HUES64 (cell line): Measurements from ENCODE around the gene AQP12A. TPM values are rescaled to one million over a fixed set of nuclear protein-coding genes. Genes with fewer than 3 reads are reported as not detected.
"Not testable (repeated sequence)": the region's sequence is repeated elsewhere in the genome, so short reads cannot be mapped to it uniquely, and the experiment has no call there.

Source experiments
- H3K27ac ChIP-seq: 2 replicates; pipeline ENCODE4 v1.7.0; 2013; ENCODE audit warnings: low read depth, low read length, inconsistent platforms
- H3K27me3 ChIP-seq: 2 replicates; pipeline ENCODE4 v1.6.1; 2013; ENCODE audit warnings: mild to moderate bottlenecking, low read length; ENCODE audit not compliant: insufficient read depth
- H3K36me3 ChIP-seq: 2 replicates; pipeline ENCODE4 v1.6.1; 2013; ENCODE audit warnings: mild to moderate bottlenecking, low read length; ENCODE audit not compliant: insufficient read depth
- H3K4me1 ChIP-seq: 2 replicates; pipeline ENCODE4 v1.6.1; 2013; ENCODE audit warnings: mild to moderate bottlenecking, low read length, moderate library complexity; ENCODE audit not compliant: insufficient read depth
- H3K4me3 ChIP-seq: 2 replicates; pipeline ENCODE4 v1.5.1; 2013; ENCODE audit warnings: mild to moderate bottlenecking, low read length, moderate library complexity
- H3K9ac ChIP-seq: 2 replicates; pipeline ENCODE4 v1.6.1; 2013; ENCODE audit warnings: mild to moderate bottlenecking, low read depth, low read length
- H3K9me3 ChIP-seq: 2 replicates; pipeline ENCODE4 v1.6.1; 2013; ENCODE audit warnings: low read depth, low read length; ENCODE audit not compliant: insufficient read depth
- WGBS: fragments of 150-250, 120-280 bp; methylation state at CpG from one replicate; pipeline ENCODE4 v1.1.7; 2013; ENCODE audit warnings: missing lambda C conversion rate; 5-methylcytosine and 5-hydroxymethylcytosine counted together
- polyA plus RNA-seq, 2 experiments: library from polyadenylated mRNA; stranded (reverse); fragments of 50-300 nt; gene quantifications; one replicate each; pipeline ENCODE4 v1.2.3, GENCODE V29; 2013

AQP12A gene, protein sequence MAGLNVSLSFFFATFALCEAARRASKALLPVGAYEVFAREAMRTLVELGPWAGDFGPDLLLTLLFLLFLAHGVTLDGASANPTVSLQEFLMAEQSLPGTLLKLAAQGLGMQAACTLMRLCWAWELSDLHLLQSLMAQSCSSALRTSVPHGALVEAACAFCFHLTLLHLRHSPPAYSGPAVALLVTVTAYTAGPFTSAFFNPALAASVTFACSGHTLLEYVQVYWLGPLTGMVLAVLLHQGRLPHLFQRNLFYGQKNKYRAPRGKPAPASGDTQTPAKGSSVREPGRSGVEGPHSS
- not detected for polyA plus RNA-seq (2013, experiment 1 of 2)
- polyA plus RNA-seq (2013, experiment 2 of 2) = not detected

DNA sequence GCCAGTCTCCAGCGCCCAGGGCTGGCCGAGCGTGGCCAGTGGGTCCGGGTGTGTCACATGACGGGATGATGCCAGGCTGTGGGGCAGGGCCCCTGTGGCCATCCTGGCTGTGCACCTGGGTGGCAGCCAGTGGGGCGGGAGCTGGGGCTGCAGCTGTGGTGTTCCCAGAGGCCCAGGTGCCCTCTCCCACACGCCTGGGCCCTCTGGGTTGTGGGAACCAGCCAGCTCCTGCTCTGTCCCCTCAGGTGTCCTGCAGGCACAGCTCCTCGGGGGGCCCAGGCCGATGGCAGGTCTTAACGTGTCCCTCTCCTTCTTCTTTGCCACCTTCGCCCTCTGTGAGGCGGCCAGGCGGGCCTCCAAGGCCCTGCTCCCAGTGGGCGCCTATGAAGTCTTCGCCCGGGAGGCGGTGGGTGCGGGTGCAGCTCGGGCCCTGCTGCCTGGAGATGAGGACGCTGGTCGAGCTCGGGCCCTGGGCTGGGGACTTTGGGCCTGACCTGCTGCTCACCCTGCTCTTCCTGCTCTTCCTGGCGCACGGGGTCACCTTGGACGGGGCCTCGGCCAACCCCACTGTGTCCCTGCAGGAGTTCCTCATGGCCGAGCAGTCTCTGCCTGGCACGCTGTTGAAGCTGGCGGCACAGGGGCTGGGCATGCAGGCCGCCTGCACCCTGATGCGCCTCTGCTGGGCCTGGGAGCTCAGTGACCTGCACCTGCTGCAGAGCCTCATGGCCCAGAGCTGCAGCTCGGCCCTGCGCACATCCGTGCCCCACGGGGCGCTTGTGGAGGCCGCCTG is at the start of gene AQP12A:
Gene AQP12A (plus strand): TSS at position 236 of the 790 bp plus-strand sequence. CDS start 48 bp downstream, at position 284.
- H3K4me1 ChIP-seq, H3K27ac ChIP-seq, H3K9me3 ChIP-seq, H3K4me3 ChIP-seq, H3K27me3 ChIP-seq, H3K9ac ChIP-seq, H3K36me3 ChIP-seq: not testable (repeated sequence)
- WGBS = 94% methylated on average over 30 of the region's 37 CpGs

DNA sequence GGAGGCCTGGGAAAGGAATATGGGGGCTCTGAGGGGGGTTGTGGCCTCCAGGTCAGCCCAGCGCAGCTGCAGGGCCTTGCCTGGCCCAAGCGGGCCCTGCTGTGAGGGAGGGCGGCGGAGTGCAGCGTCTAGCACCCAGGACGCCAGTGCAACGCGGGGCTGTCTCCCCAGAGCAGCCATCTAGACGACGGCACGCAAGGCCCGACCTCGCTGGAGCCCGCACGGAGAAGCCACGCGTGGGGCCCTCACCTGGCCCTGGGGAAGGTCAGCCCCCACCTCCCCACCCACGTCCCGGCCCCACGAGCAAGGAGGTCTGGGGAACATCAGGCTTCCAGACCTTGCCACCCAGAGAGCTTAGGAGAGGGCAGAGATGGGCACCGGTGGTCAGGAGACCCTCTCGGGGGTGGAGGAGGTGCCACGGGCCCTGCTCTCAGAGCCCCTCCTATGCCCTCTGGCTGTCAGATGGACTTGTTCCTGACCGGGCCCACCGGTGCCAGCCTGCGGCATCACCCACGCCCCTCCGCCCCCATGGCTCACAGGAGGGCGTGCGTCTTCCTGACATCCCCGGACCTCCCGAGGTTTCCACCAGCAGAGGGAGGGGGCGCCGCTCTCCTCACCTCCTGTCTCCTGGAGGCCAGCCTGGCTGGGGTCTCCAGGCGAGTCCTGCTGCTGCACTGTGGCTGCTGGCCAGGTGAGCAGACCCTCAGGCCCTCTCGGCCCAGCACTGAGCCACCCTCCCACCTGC is 49.4 kb upstream of the AQP12A start:
- Histone ChIP-seq H3K27ac (no peak overlapping the region), H3K4me1 (no peaks in the 10 kb centered on the region), H3K27me3 (no peaks in the 10 kb centered on the region), H3K36me3 (no peaks in the 10 kb centered on the region), H3K9me3 (no peaks in the 10 kb centered on the region), H3K4me3 (no peak overlapping the region), H3K9ac (no peak overlapping the region)
- WGBS = 86% methylated on average over 36 of the region's 36 CpGs

DNA sequence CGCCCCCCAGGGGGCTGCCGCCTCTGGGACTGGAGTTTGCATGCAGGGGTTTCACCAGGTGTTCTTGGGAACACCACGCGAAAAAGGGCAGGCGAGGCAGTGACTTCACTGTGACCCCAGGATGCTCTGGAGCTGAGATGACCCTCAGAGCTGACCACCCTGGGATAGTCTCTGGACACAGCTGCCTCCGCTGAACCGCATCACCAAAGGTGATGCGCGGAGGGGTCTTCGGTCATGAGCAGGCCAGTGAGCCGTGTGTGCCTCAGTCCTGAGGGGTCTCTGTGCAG is 48.9 kb upstream of the AQP12A start:
- Histone ChIP-seq H3K4me1 (no peaks in the 10 kb centered on the region), H3K4me3 (no peak overlapping the region), H3K27me3 (no peaks in the 10 kb centered on the region), H3K36me3 (no peaks in the 10 kb centered on the region), H3K9ac (no peak overlapping the region), H3K9me3 (no peaks in the 10 kb centered on the region), H3K27ac (no peak overlapping the region)
- WGBS = 94% methylated on average over 11 of the region's 11 CpGs

DNA sequence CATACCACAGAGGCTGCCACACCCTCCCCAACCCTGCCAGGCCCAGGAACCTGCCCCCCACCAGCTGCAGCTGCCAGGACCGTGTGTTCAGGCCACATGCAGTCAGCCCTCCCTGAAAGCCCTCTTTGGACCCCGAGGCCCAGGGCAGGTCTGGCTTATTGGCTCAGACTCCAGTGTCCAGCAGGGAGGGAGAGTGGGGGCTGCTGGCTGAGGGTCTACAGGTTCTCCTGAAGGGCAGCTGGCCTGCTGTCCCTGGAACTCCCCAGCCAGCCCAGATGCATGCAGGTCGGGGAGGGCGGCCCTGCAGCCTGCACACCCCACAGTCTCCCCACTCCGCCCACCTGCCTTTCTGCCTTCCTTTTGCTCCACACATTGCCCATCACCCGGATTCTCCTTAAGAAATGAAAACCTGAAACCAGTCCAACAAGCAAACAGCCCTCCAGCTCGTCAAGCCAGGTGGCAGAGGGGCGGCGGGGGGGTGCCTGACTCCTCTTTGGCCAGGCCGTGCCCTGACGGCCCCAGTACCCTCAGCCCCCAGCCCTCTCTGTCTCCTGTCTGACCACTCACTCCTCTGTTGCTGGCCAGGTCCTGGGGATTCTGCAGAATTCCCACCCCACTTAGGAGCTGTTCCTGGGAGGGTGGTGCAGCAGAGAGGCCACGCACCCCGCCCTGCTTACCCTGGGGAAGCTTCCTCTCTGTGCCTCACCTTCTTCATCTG is 48.4 kb upstream of the AQP12A start:
- H3K4me1 ChIP-seq = no peaks in the 10 kb centered on the region
- H3K9ac ChIP-seq = no peak overlapping the region
- WGBS = 87% methylated on average over 13 of the region's 13 CpGs
- H3K4me3 ChIP-seq = no peak overlapping the region
- H3K27me3 ChIP-seq = no peaks in the 10 kb centered on the region
- H3K36me3 ChIP-seq = no peaks in the 10 kb centered on the region
- H3K27ac ChIP-seq = no peak overlapping the region
- no peaks in the 10 kb centered on the region for H3K9me3 ChIP-seq

DNA sequence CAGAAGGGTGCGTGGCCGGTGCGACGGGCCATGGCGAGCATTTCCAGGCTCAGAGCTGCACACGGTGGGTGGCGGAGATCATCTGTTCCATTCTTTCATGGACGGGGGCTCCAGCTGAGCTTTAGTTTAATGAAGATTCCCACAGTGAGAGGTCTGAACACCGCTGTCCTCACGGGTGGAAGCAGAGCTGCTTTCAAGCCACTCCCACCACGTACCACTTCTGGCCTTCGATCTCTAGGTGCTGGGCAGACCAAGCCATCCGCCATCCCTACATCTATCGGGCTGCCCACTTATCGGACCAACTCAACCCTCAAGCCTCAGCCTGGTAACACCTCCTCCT is 47.9 kb upstream of the AQP12A start:
- WGBS = 89% methylated on average over 15 of the region's 15 CpGs
- Histone ChIP-seq H3K27ac (no peak overlapping the region), H3K9me3 (no peaks in the 10 kb centered on the region), H3K27me3 (no peaks in the 10 kb centered on the region), H3K9ac (no peak overlapping the region), H3K4me3 (no peak overlapping the region), H3K36me3 (no peaks in the 10 kb centered on the region), H3K4me1 (no peaks in the 10 kb centered on the region)

DNA sequence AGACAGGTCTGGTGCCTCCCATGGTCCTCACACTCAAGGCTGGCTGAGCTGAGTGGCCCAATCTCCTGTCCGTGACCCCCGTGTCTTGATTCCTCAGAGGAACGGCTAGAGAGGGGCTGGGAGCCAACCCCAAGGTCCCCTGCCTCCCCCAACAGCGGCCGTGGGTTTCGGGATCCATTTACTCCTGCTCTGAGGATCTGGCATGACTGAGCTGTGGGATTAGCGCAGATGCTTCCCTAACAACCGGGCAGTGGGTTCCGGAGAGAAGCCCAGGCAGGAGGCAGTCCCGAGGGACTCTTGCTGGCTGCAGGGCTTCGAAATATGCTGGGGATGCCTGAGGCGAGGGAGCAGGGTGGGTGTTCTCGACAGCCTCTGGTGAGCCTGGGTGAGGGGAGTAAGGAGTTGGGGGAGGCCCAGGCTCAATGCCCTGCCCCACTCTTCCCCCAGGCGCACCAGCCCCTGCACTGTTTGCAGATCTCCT is 47.5 kb upstream of the AQP12A start:
- WGBS = 82% methylated on average over 14 of the region's 14 CpGs
- Histone ChIP-seq H3K27me3 (no peaks in the 10 kb centered on the region), H3K4me1 (no peaks in the 10 kb centered on the region)

DNA sequence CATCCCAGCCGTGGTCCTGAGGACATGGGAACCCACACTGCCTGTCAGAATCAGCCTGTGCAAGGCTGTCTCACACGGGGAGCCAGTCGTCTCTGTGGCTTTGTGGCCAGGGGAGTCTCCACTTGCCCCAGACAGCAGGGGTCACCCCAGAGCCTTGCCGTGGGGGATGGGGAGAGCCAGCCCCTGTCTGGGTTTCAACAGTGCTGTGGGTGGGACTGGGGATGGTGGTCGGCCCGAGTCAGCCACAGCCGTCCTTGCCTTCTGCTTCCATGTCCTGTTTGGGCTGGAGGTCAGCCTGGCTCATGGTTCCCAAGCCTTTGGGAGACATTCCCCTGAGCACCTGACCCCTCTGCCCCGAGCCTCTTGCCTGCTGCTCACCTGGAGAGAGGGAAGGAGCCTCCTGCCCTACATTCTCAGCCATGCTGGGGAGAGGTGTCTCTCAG is 46.8 kb upstream of the AQP12A start:
- no peak overlapping the region for H3K9ac ChIP-seq
- 87% methylated on average over 8 of the region's 8 CpGs for WGBS
- no peak overlapping the region for H3K27ac ChIP-seq
- H3K9me3 ChIP-seq = no peaks in the 10 kb centered on the region
- H3K36me3 ChIP-seq = no peaks in the 10 kb centered on the region
- no peak overlapping the region for H3K4me3 ChIP-seq
- H3K27me3 ChIP-seq = no peaks in the 10 kb centered on the region
- no peaks in the 10 kb centered on the region for H3K4me1 ChIP-seq

More for the DNA sequence above, 47.5 kb upstream of the AQP12A start:
- H3K36me3 ChIP-seq = no peaks in the 10 kb centered on the region
- no peaks in the 10 kb centered on the region for H3K9me3 ChIP-seq
- no peak overlapping the region for H3K4me3 ChIP-seq
- no peak overlapping the region for H3K9ac ChIP-seq
- no peak overlapping the region for H3K27ac ChIP-seq

DNA sequence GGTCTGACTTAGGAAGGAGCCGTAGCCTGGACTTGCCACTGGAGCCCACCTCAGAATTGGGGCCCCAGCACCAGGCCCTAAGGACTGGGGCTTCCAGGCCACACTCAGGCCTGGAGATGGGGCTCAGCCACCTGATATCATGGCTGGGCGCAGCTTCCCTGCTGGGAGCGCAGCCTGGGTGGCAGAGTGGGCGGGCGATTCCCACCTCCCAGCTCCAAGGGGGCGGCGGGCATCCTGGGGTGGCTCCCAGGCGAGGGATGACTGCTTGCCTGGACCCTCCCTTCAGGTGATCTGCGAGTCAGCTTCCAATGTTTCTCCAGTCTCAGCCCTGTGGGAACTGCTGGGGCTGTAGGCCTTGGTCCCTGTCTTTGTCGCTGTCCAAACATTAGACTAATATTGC is 46.3 kb upstream of the AQP12A start:
- no peaks in the 10 kb centered on the region for H3K4me1 ChIP-seq
- no peaks in the 10 kb centered on the region for H3K36me3 ChIP-seq
- H3K4me3 ChIP-seq = no peak overlapping the region
- H3K9ac ChIP-seq = no peak overlapping the region
- 91% methylated on average over 10 of the region's 10 CpGs for WGBS
- no peak overlapping the region for H3K27ac ChIP-seq
- H3K27me3 ChIP-seq = no peaks in the 10 kb centered on the region
- H3K9me3 ChIP-seq = no peaks in the 10 kb centered on the region

DNA sequence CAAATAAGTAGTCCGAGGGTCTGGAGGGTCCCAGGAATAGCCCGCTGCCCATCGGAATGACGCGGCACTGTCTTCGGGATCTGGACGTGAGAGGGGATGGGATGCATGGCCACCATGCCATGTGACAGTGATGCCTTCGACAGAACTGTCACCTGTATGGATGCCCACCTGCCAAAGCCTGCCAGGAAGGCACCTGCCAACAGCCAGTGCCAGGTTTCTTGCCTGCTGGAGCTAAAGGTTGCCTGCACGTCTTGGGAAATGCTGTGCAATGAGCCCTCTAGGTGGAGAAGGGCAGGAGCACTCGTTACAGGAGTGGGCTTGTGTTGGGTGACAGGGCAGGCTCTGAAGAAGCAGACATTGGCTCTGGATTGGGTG is 45.9 kb upstream of the AQP12A start:
- Histone ChIP-seq H3K27ac (no peak overlapping the region), H3K4me1 (no peaks in the 10 kb centered on the region), H3K36me3 (no peaks in the 10 kb centered on the region), H3K27me3 (no peaks in the 10 kb centered on the region), H3K9me3 (no peaks in the 10 kb centered on the region), H3K9ac (no peak overlapping the region), H3K4me3 (no peak overlapping the region)
- 89% methylated on average over 10 of the region's 10 CpGs for WGBS

DNA sequence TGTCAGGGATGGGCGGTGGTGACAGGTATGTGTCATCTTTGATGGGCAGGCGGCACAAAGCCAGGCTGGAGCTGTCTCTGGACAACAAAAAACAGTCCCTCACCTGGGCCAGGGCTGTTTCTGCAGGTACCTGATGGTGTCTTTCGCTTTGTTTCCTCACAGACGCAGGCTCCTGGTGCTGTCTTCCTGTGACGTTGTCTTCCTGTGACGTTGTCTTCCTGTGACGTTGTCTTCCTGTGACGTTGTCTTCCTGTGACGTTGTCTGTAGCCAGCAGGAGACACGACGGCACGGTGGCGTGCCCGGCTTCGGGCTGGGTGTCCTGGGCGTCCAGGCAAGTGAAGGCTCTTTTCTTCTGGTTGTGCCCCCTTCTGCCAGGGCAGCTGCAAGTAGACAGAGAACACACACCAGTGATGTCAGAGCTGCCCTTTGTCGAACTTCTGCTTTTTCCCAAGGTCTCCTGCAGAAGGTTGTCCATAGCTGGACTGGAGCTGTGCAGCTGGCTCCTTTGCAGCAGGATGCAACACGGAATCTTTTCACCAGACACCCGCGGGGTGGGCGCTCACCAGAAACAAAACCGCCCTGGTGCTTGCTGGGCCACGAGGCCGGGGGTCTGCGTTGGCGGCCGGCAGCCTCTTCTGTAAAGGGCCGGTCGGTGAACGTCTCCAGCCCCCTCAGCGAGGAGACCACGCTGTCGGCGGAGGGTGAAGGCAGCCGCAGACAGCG is 45.3 kb upstream of the AQP12A start:
- no peak overlapping the region for H3K4me3 ChIP-seq
- no peaks in the 10 kb centered on the region for H3K27me3 ChIP-seq
- no peak overlapping the region for H3K27ac ChIP-seq
- H3K4me1 ChIP-seq = no peaks in the 10 kb centered on the region
- no peak overlapping the region for H3K9ac ChIP-seq
- H3K9me3 ChIP-seq = peaks cover 3% of the 10 kb centered on the region; the same call in 1 of the 2 replicates
- no peaks in the 10 kb centered on the region for H3K36me3 ChIP-seq
- WGBS = 92% methylated on average over 36 of the region's 36 CpGs
